ENCODE measurements around the gene CIROP.

The CIROP gene

GRCh38 chr14:23066368-23066767 is 38.4 kb downstream of the CIROP start:
- peaks cover 41% of the 10 kb centered on the region for H3K4me1 ChIP-seq (ENCODE audit: control insufficient read depth, insufficient read depth, low read length, poor library complexity, severe bottlenecking)
- H3K27ac ChIP-seq (ENCODE audit: low read depth, low read length, severe bottlenecking) = no peak overlapping the region
- no peak overlapping the region for H3K4me3 ChIP-seq (ENCODE audit: extremely low read depth, insufficient read depth, low read length, poor library complexity, severe bottlenecking)
- H3K9me3 ChIP-seq (ENCODE audit: control insufficient read depth, low read length) = no peaks in the 10 kb centered on the region
- H3K36me3 ChIP-seq (ENCODE audit: control insufficient read depth, insufficient read depth, low read length) = peaks cover 79% of the 10 kb centered on the region
- 96 to 100% methylated on average over 1 to 3 of the region's 3 CpGs for WGBS, 2 experiments (ENCODE audit: insufficient coverage in 2 of 2)

- Histone ChIP-seq H3K9me3 (ENCODE audit: control insufficient read depth, low read length) (no peaks in the 10 kb centered on the region), H3K4me3 (ENCODE audit: extremely low read depth, insufficient read depth, low read length, poor library complexity, severe bottlenecking) (no peak overlapping the region), H3K36me3 (ENCODE audit: control insufficient read depth, insufficient read depth, low read length) (peaks cover 96% of the 10 kb centered on the region), H3K27ac (ENCODE audit: low read depth, low read length, severe bottlenecking) (peak overlapping the region; percentile 90), H3K4me1 (ENCODE audit: control insufficient read depth, insufficient read depth, low read length, poor library complexity, severe bottlenecking) (peaks cover 41% of the 10 kb centered on the region)
- WGBS, 2 experiments (ENCODE audit: insufficient coverage in 2 of 2) = 93 to 97% methylated on average over 3 to 4 of the region's 5 CpGs
Observed at GRCh38 chr14:23063601-23064000, 41.2 kb downstream of the CIROP start.

DNA sequence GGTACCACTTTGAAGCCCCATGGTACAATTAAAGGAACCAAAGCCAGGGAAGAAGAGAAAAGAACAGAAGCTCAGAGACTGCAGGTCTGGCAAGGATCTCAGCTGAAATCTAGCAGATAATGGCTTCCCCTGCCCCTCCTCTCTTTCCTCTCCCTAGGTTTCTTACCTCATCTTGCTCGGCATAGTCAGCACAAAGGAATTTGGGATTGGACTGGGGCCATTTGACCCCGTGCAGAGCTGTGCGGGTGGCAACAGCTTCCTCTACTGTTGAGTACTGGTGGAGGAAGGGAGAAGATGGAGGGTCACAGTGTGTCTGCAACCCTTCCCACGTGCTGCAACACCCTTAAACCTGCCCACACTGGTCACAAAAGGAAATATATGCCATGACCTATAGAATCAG is 42.8 kb downstream of the CIROP start:
- H3K9me3 ChIP-seq (ENCODE audit: control insufficient read depth, low read length) = no peaks in the 10 kb centered on the region
- H3K36me3 ChIP-seq (ENCODE audit: control insufficient read depth, insufficient read depth, low read length) = peaks cover 84% of the 10 kb centered on the region
- WGBS, 2 experiments (ENCODE audit: insufficient coverage in 2 of 2) = 83% methylated on average over 1 of the region's 4 CpGs; no CpG with 5 or more reads in 1 of the 2 experiments
- peak overlapping the region; percentile 90 for H3K27ac ChIP-seq (ENCODE audit: low read depth, low read length, severe bottlenecking)
- H3K4me3 ChIP-seq (ENCODE audit: extremely low read depth, insufficient read depth, low read length, poor library complexity, severe bottlenecking) = no peak overlapping the region
- H3K4me1 ChIP-seq (ENCODE audit: control insufficient read depth, insufficient read depth, low read length, poor library complexity, severe bottlenecking) = peaks cover 34% of the 10 kb centered on the region

DNA sequence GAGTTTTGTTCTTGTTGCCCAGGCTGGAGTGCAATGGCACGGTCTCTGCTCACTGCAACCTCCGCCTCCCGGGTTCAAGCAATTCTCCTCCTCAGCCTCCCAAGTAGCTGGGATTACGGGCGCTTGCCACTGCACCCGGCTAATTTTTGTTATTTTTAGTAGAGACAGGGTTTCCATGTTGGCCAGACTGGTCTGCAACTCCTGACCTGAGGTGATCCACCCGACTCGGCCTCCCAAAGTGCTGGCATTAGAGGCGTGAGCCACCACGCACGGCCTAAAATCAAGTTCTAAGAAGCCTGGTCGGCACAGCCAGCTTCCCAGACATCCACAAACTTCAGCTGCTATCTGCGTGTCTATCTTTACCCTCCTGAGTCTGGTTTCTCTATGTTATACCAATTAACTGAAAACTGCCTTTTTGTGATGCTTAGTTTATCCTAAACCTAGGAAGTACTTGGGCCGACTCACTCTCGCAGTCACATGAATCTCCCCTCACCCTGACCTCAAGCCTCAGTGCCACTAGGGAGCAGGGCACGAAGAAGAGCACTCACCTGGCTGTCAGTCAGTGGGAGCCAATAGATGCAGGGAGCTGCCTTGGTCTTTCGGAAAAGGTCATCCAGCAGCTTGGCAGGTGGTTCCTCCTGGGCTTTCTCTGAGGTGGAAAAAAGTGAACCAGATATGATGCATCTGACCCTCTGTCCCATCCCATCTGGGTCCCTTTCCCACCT is 44.1 kb downstream of the CIROP start:
- H3K36me3 ChIP-seq (ENCODE audit: control insufficient read depth, insufficient read depth, low read length) = peaks cover 71% of the 10 kb centered on the region
- no peaks in the 10 kb centered on the region for H3K9me3 ChIP-seq (ENCODE audit: control insufficient read depth, low read length)
- 92 to 98% methylated on average over 10 to 17 of the region's 17 CpGs for whole genome bisulfite sequencing, 2 experiments (ENCODE audit: insufficient coverage in 2 of 2)
- peak overlapping the region; percentile 90 for H3K27ac ChIP-seq (ENCODE audit: low read depth, low read length, severe bottlenecking)
- peaks cover 41% of the 10 kb centered on the region for H3K4me1 ChIP-seq (ENCODE audit: control insufficient read depth, insufficient read depth, low read length, poor library complexity, severe bottlenecking)
- H3K4me3 ChIP-seq (ENCODE audit: extremely low read depth, insufficient read depth, low read length, poor library complexity, severe bottlenecking) = no peak overlapping the region

DNA sequence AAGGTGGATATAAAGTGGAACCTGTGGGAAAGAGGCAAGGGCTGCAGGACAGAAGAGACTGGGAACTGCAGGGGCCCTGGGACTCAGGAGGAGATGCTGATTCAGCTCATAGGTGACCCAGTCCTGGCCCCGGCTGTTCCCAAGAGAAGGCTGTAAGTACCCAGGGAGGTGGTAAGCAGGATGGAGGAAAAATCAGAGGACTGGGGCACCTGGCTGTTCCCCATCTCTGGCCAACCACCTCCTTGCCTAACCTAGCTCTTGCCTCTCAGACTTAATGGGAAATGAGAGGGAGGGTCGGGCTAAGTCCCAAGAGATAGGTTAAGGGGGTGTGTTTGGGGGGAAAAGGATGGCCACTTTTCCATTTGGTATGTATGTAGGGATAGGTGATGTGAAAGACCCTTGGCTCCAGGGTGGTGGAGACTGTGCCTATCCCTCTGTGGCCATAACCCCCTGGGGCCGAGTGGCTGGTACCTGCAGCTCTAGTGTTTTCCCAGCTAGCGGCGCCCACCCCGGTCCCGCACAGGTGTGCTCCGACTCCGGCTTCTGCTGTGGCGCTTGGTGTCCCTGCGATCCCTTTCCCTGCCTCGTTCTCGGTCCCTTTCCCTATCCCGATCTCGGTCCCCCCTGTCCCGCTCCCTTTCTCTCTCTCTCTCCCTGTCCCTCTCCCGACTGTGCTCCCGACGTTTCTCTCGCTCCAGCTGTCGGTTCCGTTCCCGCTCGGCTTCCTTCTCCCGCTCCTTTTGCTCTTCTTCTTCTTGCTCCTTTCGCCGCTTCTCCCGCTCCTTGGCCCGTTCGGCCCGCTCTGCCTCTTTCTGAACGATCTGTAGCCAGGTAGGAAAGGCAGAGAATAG is 45.9 kb downstream of the CIROP start:
- H3K9me3 ChIP-seq (ENCODE audit: control insufficient read depth, low read length) = no peaks in the 10 kb centered on the region
- H3K4me3 ChIP-seq (ENCODE audit: extremely low read depth, insufficient read depth, low read length, poor library complexity, severe bottlenecking) = no peak overlapping the region
- H3K27ac ChIP-seq (ENCODE audit: low read depth, low read length, severe bottlenecking) = no peak overlapping the region
- H3K4me1 ChIP-seq (ENCODE audit: control insufficient read depth, insufficient read depth, low read length, poor library complexity, severe bottlenecking) = peaks cover 41% of the 10 kb centered on the region
- peaks cover 58% of the 10 kb centered on the region for H3K36me3 ChIP-seq (ENCODE audit: control insufficient read depth, insufficient read depth, low read length)
- 95 to 96% methylated on average over 31 to 32 of the region's 32 CpGs for WGBS, 2 experiments (ENCODE audit: insufficient coverage in 2 of 2)

DNA sequence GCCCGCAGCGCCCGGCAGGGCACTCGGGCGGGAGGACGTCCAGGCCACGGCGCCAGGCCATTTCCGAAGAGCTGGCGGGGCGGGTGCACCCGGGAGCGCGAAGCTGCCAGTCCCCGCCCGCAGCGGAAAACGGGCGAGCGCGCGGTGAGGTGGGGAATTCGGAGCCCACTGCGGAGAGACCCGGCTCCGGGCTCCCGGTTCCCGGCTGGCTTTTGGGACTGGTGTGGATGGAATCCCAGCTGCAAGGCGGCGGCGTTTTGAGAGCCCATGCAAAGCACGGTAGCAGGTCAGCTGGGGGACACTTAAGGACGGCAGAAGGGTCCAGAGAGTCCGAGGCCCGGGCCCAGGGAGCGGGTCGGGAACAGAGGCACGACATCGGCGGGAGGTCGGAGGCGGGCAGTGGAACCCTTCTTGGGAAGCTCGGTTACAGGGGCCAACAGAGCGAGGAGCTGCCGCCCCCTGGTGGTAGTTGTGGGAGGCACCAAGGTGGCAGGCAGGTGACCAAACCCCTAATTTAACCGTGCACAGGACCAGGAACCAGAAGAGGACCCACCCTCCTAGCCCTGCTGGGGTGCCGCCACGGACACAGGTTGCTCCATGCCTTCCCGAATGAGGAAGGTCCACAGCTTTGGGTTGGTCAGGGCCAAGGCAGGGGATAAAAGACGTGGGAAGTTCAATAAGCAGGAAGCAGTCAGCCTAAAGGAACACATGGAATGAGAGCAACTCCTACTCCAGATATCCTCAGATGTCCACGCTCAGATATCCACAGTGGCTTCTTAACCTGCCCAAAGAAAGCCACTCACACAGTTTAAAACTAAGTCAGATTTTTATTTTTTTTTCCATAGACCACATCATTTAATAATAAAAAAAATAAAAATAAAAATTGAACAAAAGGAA is 46.8 kb downstream of the CIROP start:
- peak overlapping the region; percentile 73 for H3K27ac ChIP-seq (ENCODE audit: low read depth, low read length, severe bottlenecking)
- H3K4me1 ChIP-seq (ENCODE audit: control insufficient read depth, insufficient read depth, low read length, poor library complexity, severe bottlenecking) = peaks cover 34% of the 10 kb centered on the region
- WGBS, 2 experiments (ENCODE audit: insufficient coverage in 2 of 2) = 2 to 4% methylated on average over 42 to 48 of the region's 51 CpGs
- H3K9me3 ChIP-seq (ENCODE audit: control insufficient read depth, low read length) = no peaks in the 10 kb centered on the region
- H3K4me3 ChIP-seq (ENCODE audit: extremely low read depth, insufficient read depth, low read length, poor library complexity, severe bottlenecking) = peak overlapping the region; percentile 56
- peaks cover 57% of the 10 kb centered on the region for H3K36me3 ChIP-seq (ENCODE audit: control insufficient read depth, insufficient read depth, low read length)

GRCh38 chr14:23056956-23057756 is 47.6 kb downstream of the CIROP start, which contains the start of gene CDH24:
TSS of gene CDH24 (minus strand) at chr14:23057520. CDS start at chr14:23055733, 1,787 bp downstream.
- Histone ChIP-seq H3K27ac (ENCODE audit: low read depth, low read length, severe bottlenecking) (peak within 1 kb of the TSS; percentile 73), H3K9me3 (ENCODE audit: control insufficient read depth, low read length) (no peaks in the 10 kb centered on the region), H3K36me3 (ENCODE audit: control insufficient read depth, insufficient read depth, low read length) (peaks cover 52% of the 10 kb centered on the region), H3K4me3 (ENCODE audit: extremely low read depth, insufficient read depth, low read length, poor library complexity, severe bottlenecking) (peak within 1 kb of the TSS; percentile 56), H3K4me1 (ENCODE audit: control insufficient read depth, insufficient read depth, low read length, poor library complexity, severe bottlenecking) (peaks cover 26% of the 10 kb centered on the region)
- 0% methylated on average over 34 to 69 of the region's 73 CpGs for WGBS, 2 experiments (ENCODE audit: insufficient coverage in 2 of 2)

DNA sequence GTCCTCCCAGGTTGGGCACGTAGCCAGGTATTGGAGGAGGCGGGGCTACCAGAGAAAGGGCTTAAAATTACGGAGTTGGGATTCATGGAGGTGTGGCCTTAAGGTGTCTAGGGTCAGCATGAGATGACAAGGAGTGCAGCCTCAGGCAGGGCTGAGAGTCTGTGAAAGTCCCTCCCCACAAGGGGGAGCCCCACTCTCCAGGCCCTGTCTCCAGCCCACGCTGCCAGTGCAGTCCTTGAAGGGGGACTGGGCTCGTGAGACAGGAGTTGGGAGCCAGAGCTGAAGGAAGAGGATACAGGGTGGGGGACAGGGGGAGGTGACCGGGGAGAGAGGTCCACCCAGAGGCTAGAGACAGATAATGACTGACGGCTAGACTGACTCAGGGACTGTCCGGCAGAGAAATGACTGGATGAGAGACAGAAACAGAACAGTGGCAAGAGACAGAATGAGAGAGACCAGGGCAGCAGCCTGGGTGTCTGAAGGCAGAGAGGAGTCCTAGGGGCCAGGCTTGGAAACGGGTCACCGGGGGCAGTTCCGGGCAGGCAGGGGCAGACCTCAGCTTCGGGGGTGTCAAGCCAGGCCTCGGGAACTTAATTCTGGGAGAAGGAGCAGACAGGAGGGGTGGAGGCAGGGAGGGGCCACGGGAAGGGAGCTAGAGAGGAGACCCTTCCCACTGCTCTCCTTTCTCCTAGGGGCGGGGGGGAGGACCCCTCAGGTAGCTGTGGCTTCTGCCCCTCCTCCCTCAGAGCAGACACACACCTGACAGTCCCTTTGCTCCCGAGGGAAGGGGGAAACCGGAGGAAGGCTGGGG is 48.4 kb downstream of the CIROP start:
- WGBS, 2 experiments (ENCODE audit: insufficient coverage in 2 of 2) = 5 to 7% methylated on average over 10 of the region's 17 CpGs
- Histone ChIP-seq H3K4me1 (ENCODE audit: control insufficient read depth, insufficient read depth, low read length, poor library complexity, severe bottlenecking) (peaks cover 19% of the 10 kb centered on the region), H3K36me3 (ENCODE audit: control insufficient read depth, insufficient read depth, low read length) (peaks cover 49% of the 10 kb centered on the region), H3K4me3 (ENCODE audit: extremely low read depth, insufficient read depth, low read length, poor library complexity, severe bottlenecking) (peak overlapping the region; percentile 56), H3K9me3 (ENCODE audit: control insufficient read depth, low read length) (no peaks in the 10 kb centered on the region), H3K27ac (ENCODE audit: low read depth, low read length, severe bottlenecking) (peak overlapping the region; percentile 6)

- H3K9me3 ChIP-seq (ENCODE audit: control insufficient read depth, low read length) = no peaks in the 10 kb centered on the region
- WGBS, 2 experiments (ENCODE audit: insufficient coverage in 2 of 2) = 92 to 93% methylated on average over 5 of the region's 6 CpGs
Observed at GRCh38 chr14:23055621-23056144, 49.1 kb downstream of the CIROP start.

More at GRCh38 chr14:23055621-23056144, 49.1 kb downstream of the CIROP start:
- Histone ChIP-seq H3K4me1 (ENCODE audit: control insufficient read depth, insufficient read depth, low read length, poor library complexity, severe bottlenecking) (peaks cover 15% of the 10 kb centered on the region), H3K27ac (ENCODE audit: low read depth, low read length, severe bottlenecking) (peak overlapping the region; percentile 6), H3K4me3 (ENCODE audit: extremely low read depth, insufficient read depth, low read length, poor library complexity, severe bottlenecking) (no peak overlapping the region), H3K36me3 (ENCODE audit: control insufficient read depth, insufficient read depth, low read length) (peaks cover 47% of the 10 kb centered on the region)

Measured in mesodermal cell (in vitro differentiated cells).